DLD1 (cell line): ENCODE results near the gene NUAK1.

Source experiments
- in situ Hi-C: cut with HindIII; loops from 2 replicates; pipeline ENCODE4 v1.10.0; 2017; ENCODE audit warnings: low sequenced_read_pairs

NUAK1 gene

DNA sequence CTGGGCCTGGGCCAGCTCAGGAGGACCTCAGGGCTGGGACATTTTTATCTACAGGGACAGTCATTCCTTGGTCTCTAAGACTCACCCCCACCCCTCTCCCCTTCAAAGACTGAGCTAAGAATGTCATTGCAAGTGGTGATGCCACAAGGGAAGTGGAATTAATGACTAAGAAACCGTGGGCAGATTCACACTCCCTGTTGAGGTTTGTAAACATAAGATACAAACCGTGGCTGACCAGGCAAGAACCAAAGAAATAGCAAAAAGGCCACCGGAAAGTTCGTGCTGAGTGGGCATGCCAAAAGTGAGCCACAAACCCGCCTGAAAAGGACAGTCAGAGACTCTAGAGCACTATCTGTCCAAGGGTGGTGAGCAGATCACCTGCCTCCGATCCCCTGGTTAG, 25.7 kb downstream of the NUAK1 start:
- in situ Hi-C loops, result no loop called here

GRCh38 chr12:106112145-106112821, 26.5 kb downstream of the NUAK1 start:
- in situ Hi-C loops, result no loop called here

GRCh38 chr12:106110626-106111300, 28.0 kb downstream of the NUAK1 start:
- in situ Hi-C loops, result no loop called here

DNA sequence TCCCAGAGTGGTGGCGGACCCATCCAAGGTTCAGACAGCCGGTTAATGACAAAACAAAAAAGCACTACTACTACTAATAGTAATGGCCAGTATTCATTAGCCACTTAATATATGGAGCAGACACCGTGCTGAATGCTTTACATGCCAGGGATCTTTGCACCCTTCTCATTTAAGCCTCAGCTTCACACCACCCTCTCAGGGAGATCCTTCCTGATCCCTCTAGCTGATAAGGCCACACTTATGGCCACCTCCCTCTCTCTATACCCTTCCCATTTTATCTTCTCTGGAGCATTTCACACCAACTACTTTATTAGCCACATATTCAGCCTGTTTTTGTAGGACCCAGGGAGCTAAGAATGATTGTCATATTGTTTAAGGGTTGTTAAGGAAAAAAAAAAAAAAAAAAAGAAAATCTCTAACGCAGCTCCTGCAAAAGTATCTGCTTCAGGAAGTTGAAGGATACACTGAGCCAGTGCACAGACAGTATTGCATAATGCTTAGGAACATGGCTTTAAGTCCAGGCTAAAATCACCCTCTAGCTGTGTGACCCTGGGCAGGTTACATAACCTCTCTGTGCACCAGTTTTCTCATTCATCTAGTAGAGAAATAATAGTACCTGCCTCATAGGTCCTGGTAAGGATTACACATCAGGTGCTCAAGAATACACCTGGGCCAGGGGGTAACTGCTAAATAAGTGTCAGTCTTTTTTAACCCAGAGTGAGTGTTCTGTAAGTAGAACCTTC, 29.4 kb downstream of the NUAK1 start:
- in situ Hi-C loops, result no loop called here

- in situ Hi-C loops, result no loop called here
Observed at GRCh38 chr12:106108185-106108835, 30.4 kb downstream of the NUAK1 start.

DNA sequence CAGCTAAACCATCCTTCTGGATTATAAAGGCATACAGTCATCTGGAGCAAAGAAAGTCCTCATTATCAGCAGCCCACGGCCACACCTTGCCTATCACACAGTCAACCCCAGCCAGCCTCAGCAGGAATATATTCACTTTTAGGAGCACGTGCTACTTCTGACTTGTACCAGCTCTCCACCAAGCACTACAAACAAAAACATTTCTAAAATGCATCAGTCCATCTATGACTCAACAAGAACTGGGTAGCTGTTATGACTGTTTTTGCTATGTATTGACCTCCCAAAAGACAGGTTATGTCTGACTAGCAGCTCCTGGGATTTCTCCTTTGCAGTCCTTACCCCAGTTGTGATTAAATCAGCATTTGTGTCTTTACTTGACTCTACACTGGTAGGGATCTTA, 31.2 kb downstream of the NUAK1 start:
- in situ Hi-C loops, result no loop called here

DNA sequence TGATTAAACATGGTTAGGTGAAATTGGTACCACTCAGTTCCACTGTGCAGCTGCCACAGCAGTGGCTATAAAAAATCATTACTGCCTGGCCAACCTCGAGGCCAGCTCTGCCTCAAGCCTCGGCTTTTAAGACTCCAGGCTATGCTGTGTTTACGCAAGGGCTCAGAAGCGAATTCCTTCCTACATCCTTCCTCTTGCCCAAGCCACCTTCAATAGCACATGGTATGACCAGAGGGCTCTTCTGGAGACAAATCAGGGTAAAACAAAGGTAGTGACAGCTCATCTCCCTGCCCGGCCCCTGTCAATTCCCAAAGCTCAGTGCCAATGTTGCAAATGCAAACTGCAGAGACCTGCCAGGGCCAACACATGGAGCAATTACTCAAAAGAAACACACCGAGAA, 31.9 kb downstream of the NUAK1 start:
- in situ Hi-C loops, result no loop called here

DNA sequence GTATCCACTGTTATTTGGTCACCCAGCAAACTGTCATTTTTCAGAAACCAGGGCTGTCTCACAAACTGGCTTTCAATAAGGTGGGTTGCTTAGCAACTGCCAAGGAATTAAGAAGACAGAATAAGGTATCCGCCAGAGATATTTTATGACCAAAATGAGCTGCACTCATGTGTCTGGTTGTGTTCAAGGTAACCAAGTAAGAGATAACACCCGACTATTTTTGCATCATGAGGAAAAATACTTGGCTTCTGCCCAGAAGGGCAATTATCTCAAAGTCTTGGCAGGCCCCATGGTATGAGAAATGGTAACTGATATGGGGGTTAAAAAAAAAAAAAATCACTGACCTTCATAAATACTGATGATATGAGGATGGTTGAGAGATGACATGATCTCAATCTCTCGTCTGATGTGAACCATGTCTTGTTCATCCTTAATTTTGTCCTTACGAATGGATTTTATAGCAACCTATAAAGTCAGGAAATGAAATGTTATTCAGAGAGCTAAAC, 32.6 kb downstream of the NUAK1 start:
- in situ Hi-C loops, result no loop called here

- in situ Hi-C loops, result no loop called here
Observed at GRCh38 chr12:106101803-106102202, 37.0 kb downstream of the NUAK1 start.

DNA sequence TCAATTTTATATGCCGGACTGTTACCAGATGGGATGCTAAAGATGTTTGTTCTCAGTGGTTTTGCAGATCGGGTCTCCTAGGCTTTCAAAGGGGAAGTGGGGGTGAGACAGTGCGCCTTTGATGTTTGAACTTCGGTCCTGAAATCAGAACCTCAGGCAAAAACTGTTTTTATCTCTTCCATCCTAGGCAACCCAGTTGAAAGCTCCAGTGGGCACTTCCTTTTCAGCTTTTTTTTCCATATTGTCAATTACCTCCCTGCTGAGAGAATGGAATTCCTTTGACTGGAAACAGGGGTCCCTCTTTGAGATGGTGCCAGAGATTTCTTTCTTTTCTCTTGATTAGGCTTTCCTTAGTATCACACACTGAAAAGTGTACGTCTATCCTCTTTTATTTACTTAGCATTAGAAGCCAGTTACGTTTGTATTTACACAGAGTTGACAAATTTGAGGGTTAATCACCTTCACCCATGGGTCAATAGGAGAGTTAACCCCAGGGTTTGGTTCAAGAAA, 40.0 kb downstream of the NUAK1 start:
- in situ Hi-C loops, result no loop called here

- in situ Hi-C loops, result no loop called here
Observed at GRCh38 chr12:106097011-106097410, 41.7 kb downstream of the NUAK1 start.

DNA sequence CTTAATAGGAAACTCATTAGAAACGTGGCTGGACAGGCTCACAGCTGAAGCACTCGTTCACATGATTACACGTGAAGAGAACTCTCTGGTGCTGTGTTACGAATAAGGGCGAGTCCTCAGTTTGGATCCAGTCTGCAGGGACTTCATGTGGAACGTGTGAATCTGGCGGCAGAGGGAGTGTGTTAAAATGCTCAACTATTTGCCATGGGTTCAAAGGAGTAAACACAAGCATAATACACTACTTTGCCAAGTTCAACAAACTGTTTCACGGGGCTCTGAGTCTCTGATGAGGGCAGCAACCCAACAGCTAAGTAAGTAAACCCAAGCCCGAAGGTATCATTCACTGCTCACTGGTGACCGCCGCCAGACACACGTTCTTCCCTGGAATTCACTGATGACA, 42.4 kb downstream of the NUAK1 start:
- in situ Hi-C loops, result no loop called here

GRCh38 chr12:106094304-106094703, 44.5 kb downstream of the NUAK1 start:
- in situ Hi-C loops, result no loop called here

DNA sequence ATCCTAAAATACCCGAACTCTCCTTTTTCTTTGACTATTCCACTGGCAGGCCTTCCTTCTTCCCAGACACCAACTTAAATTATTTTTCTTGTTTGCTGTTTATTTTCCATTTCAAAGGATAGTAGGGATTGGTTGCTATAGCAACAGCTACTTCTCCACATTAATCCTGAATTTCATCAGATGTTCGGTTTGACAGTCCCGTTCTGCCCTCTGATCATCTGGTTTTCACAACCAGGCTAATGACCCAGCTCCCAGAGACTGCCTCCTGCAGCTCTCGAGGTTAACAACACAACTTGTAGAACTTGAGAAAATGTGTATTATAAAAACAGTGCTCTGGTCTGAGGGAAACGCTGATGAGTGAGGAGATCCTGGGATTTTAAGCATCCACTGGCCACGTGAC, 45.5 kb downstream of the NUAK1 start:
- in situ Hi-C loops, result no loop called here

DNA sequence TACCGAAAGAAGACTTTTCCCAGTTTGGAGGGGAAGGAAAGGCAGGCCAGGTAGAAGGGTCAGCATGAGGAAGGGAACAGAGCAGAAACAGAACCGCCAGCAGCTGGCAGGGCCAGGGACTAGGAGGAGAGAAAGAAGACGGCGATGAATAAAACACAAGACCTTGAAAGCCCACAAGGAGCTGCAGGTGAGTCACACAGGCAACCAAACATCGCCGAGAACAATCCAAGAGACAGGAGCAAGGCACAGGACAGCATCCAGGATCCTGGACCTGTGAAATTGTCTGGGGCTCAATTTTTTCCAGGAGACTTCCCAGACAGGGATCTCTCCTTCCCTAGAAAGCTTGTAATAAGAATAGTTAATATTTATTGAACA, 47.3 kb downstream of the NUAK1 start:
- in situ Hi-C loops, result no loop called here

DNA sequence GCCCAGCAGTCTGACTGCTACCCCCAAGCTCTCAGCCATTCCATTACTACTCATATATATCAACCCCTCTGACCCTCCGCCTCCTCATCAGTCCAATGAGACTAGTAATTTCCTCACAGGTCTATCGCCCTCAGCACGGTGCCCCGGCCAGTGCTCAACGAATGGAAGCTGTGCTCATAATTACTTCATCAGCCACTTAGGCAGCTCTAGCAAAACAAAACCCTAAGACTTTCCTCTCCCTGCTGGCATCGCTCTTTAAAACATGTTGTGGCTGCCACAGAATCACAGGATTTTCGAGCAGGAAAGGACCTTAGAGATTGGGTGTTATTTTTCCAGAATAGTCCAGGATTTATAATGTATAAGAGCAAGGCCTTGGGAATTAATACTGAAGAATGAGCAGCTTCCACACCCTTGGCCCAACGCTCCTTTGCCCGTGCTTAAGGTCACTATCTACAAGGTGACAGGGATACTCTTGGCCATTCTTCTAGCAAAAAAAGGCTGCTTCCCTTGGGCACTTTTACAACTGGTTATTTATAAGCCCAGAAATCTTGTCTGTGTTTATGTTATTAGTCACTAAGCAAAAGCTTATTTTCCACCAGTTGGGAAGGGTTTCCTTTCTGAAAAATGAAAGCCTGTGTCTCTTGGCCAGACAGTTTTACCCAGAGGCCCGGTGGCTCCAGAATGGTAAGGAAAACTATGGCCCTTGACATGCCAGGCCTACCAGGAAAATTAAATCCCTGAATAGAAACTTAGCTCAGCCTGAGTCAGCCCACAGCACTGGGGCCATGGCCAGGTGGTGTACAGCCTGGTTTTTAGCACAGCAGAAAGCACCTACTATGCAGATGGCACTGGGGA, 47.9 kb downstream of the NUAK1 start:
- in situ Hi-C loops, result no loop called here

DNA sequence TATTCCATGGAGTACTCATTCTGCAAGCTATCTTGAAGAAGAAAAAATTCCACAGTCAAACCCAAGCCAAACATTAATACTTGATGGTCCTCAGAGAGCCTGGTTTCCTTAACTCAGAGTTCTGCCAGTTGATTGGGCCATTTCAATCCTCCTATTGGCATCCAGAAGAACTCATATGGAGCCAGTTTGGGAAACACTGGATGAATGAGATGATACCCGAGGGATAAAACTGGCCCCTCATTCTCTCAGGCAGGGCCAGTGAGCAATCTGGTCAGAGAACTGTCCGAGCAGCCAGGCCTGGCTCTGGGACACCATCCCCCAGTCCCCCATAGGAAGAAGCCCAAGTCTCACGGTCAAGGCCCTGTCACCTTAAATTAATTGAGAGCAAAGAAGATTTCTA, 48.8 kb downstream of the NUAK1 start:
- in situ Hi-C loops, result no loop called here

DNA sequence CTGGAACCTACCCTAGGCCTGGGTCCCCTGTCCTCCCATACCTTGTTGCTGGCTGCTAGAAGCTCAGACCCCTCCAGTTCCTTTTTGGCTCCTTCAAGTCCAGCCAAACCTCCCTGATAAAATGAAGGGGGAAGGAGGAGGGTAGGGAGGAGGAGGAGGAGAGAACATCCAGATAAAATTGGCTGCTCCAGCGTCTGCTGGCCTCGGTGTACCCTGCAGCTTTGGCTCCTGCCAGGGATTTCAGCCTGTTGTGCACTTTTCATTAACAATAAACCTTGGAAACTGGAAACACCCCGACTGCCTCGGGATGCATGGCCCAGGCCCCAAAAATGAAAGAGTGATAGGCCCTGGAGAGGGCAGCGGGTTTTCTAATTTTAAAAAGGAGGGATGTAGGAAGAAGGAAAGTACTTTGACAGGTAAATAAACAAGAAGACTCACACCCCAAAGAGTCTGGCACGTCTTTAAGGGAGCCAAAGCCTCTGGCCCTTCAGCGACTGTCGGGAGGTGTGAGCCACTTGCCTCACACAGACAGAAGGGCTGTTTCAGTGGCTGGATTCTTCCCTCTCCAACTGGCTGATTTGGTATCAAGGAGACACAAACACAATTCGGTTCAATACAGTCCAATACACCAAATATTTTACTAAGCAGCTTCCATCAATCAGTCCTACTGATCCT, 49.8 kb downstream of the NUAK1 start:
- in situ Hi-C loops, result no loop called here

DNA sequence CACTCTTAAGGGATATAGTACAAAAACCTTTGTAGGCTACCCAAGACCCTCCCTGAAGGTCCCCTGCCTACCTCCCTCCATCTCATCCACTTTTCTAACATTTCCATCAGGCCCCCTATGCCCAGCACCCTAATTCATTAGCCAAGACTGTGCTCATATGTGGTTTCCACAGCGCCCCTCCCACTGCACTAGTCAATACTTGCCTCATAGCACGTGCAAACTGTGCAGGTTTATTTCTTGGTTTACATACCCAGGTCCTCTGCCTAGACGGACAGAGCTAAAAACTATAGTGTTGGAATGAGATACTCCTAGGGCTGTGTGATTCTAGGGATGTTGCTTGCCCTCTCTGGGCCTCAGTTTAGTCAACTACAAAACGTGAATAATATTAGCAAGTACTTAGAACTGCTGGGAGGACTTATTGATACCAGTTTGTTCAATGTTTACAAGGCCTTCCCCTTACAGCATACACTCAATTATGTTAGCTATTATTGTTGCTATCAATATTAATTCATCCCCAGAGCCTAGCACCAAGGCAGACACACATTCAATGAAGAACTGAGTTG, 50.4 kb downstream of the NUAK1 start:
- in situ Hi-C loops, result no loop called here
